Body of pancreas (tissue), 4 donors: ENCODE results near the gene GPAM.

Source experiments
- CTCF ChIP-seq, 7 experiments: fragments of 450-650 bp in 4 of 7; fragments of 200-600 bp in 3 of 7; sonication (generic) in 3 of 7; IDR thresholded peaks; one replicate each; pipeline ENCODE4 v1.5.1; 2016 to 2019; ENCODE audit warnings: antibody characterized with exemption in 7 of 7
- POLR2A ChIP-seq, 3 donors: fragments of 450-650 bp; IDR thresholded peaks; one replicate each; pipeline ENCODE4 v1.6.1; 2016; ENCODE audit warnings: antibody characterized with exemption in 3 of 3, mild to moderate bottlenecking in 2 of 3

- no peak for TF ChIP-seq CTCF (IDR thresholded peaks at IDR 0.05)
- no peak for TF ChIP-seq POLR2A (IDR thresholded peaks at IDR 0.05)
Measured at GRCh38 chr10:112126172-112126571, 57.4 kb downstream of the GPAM start.
